Stimulated activated CD4-positive, alpha-beta T cell treated with anti-CD3 and anti-CD28 coated beads, Interleukin-4, amount 100 ng/mL, for 48 hours (primary cell): Measurements from ENCODE around the gene TVP23B.
A peak's percentile ranks its signal among the peaks of the same experiment; 100 is the strongest.
"Not testable (repeated sequence)": the region's sequence is repeated elsewhere in the genome, so short reads cannot be mapped to it uniquely, and the experiment has no call there.

Experiments used
- DNase-seq, 2 donors: peaks; one replicate each; pipeline ENCODE4 v3.0.0-alpha.2; 2020; ENCODE audit warnings: low read depth in 2 of 2

TVP23B gene

GRCh38 chr17:18780991-18781718 is at the start of gene TVP23B:
Gene TVP23B (plus strand): TSS chr17:18781183. CDS start chr17:18781294, 111 bp downstream.
- peak; percentile 97 to 98 for DNase-seq

GRCh38 chr17:18732438-18732837 is 48.5 kb upstream of the TVP23B start:
- DNase-seq = not testable (repeated sequence)

GRCh38 chr17:18733350-18733749 is 47.6 kb upstream of the TVP23B start:
- not testable (repeated sequence) for DNase-seq

GRCh38 chr17:18739616-18740391 is 41.2 kb upstream of the TVP23B start:
- DNase-seq = not testable (repeated sequence)

GRCh38 chr17:18741228-18741627 is 39.8 kb upstream of the TVP23B start:
- DNase-seq = not testable (repeated sequence)

- not testable (repeated sequence) for DNase-seq
These were observed 37.1 kb upstream of the TVP23B start, which contains the start of gene FBXW10 for GRCh38 chr17:18743699-18744421. Gene FBXW10 (plus strand): TSS chr17:18744054. CDS start chr17:18744245, 191 bp downstream.

- not testable (repeated sequence) for DNase-seq
These were observed 36.3 kb upstream of the TVP23B start for GRCh38 chr17:18744726-18745125.

GRCh38 chr17:18746551-18746950 is 34.4 kb upstream of the TVP23B start:
- not testable (repeated sequence) for DNase-seq

- DNase-seq = not testable (repeated sequence)
These were observed 33.5 kb upstream of the TVP23B start for GRCh38 chr17:18747501-18747900.

GRCh38 chr17:18750242-18750641 is 30.7 kb upstream of the TVP23B start:
- DNase-seq = not testable (repeated sequence)

- not testable (repeated sequence) for DNase-seq
These were observed 27.1 kb upstream of the TVP23B start for GRCh38 chr17:18753829-18754409.

- DNase-seq = not testable (repeated sequence)
These were observed 25.0 kb upstream of the TVP23B start for GRCh38 chr17:18755969-18756368.

GRCh38 chr17:18757368-18758044 is 23.5 kb upstream of the TVP23B start:
- DNase-seq = not testable (repeated sequence)

GRCh38 chr17:18758344-18758743 is 22.6 kb upstream of the TVP23B start:
- not testable (repeated sequence) for DNase-seq

GRCh38 chr17:18760221-18760620 is 20.8 kb upstream of the TVP23B start:
- DNase-seq = not testable (repeated sequence)

- not testable (repeated sequence) for DNase-seq
These were observed 10.4 kb upstream of the TVP23B start for GRCh38 chr17:18770572-18770971.

- not testable (repeated sequence) for DNase-seq
These were observed 9.9 kb upstream of the TVP23B start for GRCh38 chr17:18771066-18771465.

GRCh38 chr17:18772471-18772870 is 8.5 kb upstream of the TVP23B start:
- no peak for DNase-seq

- DNase-seq = not testable (repeated sequence)
These were observed 822 bp downstream of the TVP23B start for GRCh38 chr17:18781805-18782204.

GRCh38 chr17:18785933-18786332 is 5.0 kb downstream of the TVP23B start:
- DNase-seq = not testable (repeated sequence)

GRCh38 chr17:18786890-18787289 is 5.9 kb downstream of the TVP23B start:
- not testable (repeated sequence) for DNase-seq
